Neutrophil (primary cell): ENCODE data around the gene KRT85.

ENCODE experiments used
- H3K27ac ChIP-seq: fragments of 200-600 bp; sonication (generic); 2 replicates; pipeline ENCODE4 v1.5.1; 2016; ENCODE audit warnings: mild to moderate bottlenecking, moderate library complexity
- H3K27me3 ChIP-seq: fragments of 200-600 bp; sonication (generic); 2 replicates; pipeline ENCODE4 v1.6.0; 2016; ENCODE audit warnings: mild to moderate bottlenecking
- H3K36me3 ChIP-seq: fragments of 200-600 bp; sonication (generic); 2 replicates; pipeline ENCODE4 v1.5.1; 2017
- H3K4me1 ChIP-seq, 2 experiments: fragments of 200-600 bp in 1 of 2; sonication (generic) in 1 of 2; 1 replicate in 1 of 2; 2 replicates in 1 of 2; pipeline versions ENCODE4 v1.5.1 to v1.6.1; 2013 to 2016; ENCODE audit warnings: low read depth in 1 of 2, low read length in 1 of 2, mild to moderate bottlenecking in 1 of 2, moderate library complexity in 1 of 2; ENCODE audit not compliant: control insufficient read depth in 1 of 2, insufficient read depth in 1 of 2
- H3K4me3 ChIP-seq, 2 experiments: fragments of 200-600 bp in 1 of 2; sonication (generic) in 1 of 2; 1 replicate in 1 of 2; 2 replicates in 1 of 2; pipeline ENCODE4 v1.5.1; 2013 to 2016; ENCODE audit warnings: low read depth in 1 of 2, low read length in 1 of 2, mild to moderate bottlenecking in 1 of 2, moderate library complexity in 1 of 2
- H3K9me3 ChIP-seq: fragments of 200-600 bp; sonication (generic); 2 replicates; pipeline ENCODE4 v1.5.1; 2016
- CTCF ChIP-seq: fragments of 200-600 bp; sonication (generic); IDR thresholded peaks from 2 replicates; pipeline ENCODE4 v1.5.1; 2016; ENCODE audit warnings: antibody characterized with exemption

The KRT85 gene

GRCh38 chr12:52313461-52313860 is 53.8 kb downstream of the KRT85 start:
- Histone ChIP-seq H3K27ac (no peak overlapping the region), H3K4me1 (no peaks in the 10 kb centered on the region), H3K27me3 (peaks cover 56% of the 10 kb centered on the region), H3K36me3 (no peaks in the 10 kb centered on the region), H3K4me3 (no peak overlapping the region), H3K9me3 (no peaks in the 10 kb centered on the region)
- no peak for TF ChIP-seq CTCF

- Histone ChIP-seq H3K9me3 (no peaks in the 10 kb centered on the region), H3K27ac (no peak overlapping the region), H3K36me3 (no peaks in the 10 kb centered on the region), H3K27me3 (peaks cover 67% of the 10 kb centered on the region), H3K4me1 (no peaks in the 10 kb centered on the region), H3K4me3 (no peak overlapping the region)
- TF ChIP-seq CTCF, result no peak
Measured at GRCh38 chr12:52312086-52312485, 55.2 kb downstream of the KRT85 start.

GRCh38 chr12:52311285-52311648 is 56.0 kb downstream of the KRT85 start:
- Histone ChIP-seq H3K36me3 (no peaks in the 10 kb centered on the region), H3K27ac (no peak overlapping the region), H3K4me3 (no peak overlapping the region), H3K27me3 (peaks cover 75% of the 10 kb centered on the region), H3K4me1 (no peaks in the 10 kb centered on the region), H3K9me3 (no peaks in the 10 kb centered on the region)
- TF ChIP-seq CTCF, result no peak

- Histone ChIP-seq H3K27me3 (peaks cover 80% of the 10 kb centered on the region), H3K4me3 (no peak overlapping the region), H3K4me1 (no peaks in the 10 kb centered on the region), H3K27ac (no peak overlapping the region), H3K36me3 (no peaks in the 10 kb centered on the region), H3K9me3 (no peaks in the 10 kb centered on the region)
- no peak for TF ChIP-seq CTCF
Measured at GRCh38 chr12:52310622-52311284, 56.5 kb downstream of the KRT85 start.
